Omental fat pad (tissue), 4 donors: Measurements from ENCODE around the gene LIPM. TPM values are rescaled to one million over a fixed set of nuclear protein-coding genes. Genes with fewer than 3 reads are reported as not detected.

ENCODE experiments used
- ATAC-seq: fragments of 150-250 bp; one replicate; pipeline ENCODE4 v1.9.1; 2016; ENCODE audit warnings: mild to moderate bottlenecking, moderate library complexity; ENCODE audit not compliant: low FRiP score
- DNase-seq: peaks from one replicate; pipeline ENCODE4 v3.0.0-alpha.2; 2019; ENCODE audit warnings: low spot score
- total RNA-seq, 4 donors: library from RNA; depleted of rRNA; stranded (reverse); fragments of >200 nt; gene quantifications; one replicate each; pipeline ENCODE4 v1.1.0, GENCODE V29; 2016
- TF ChIP-seq, protein P1 (sequence below), 3 donors: fragments of 450-650 bp; IDR thresholded peaks; one replicate each; pipeline ENCODE4 v1.5.1; 2016 to 2017; ENCODE audit warnings: antibody characterized with exemption in 3 of 3, mild to moderate bottlenecking in 3 of 3, moderate library complexity in 2 of 3

The LIPM gene
- total RNA-seq, 4 donors from 2014 or later, result not detected

DNA sequence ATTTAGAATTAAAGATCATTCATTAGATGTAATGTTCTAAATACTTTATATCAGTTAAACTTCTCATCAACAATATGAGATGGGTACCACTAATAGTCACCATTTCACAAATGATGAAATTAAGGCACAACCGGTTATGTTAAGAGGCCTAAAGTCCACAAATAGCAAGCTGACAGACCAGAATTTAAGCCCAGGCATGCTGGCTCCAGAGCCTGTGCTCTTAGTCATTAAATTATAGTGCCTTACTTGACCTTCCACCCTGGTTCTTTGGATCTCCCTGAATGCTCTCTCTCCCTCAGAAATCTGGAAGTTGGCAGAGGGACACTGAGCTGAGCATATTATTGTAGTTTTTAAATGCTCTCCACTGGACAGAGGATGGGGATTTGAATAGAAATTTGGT is 39.1 kb upstream of the LIPM start:
- ATAC-seq (no peak), DNase-seq (no peak)
- TF ChIP-seq, protein P1, sequence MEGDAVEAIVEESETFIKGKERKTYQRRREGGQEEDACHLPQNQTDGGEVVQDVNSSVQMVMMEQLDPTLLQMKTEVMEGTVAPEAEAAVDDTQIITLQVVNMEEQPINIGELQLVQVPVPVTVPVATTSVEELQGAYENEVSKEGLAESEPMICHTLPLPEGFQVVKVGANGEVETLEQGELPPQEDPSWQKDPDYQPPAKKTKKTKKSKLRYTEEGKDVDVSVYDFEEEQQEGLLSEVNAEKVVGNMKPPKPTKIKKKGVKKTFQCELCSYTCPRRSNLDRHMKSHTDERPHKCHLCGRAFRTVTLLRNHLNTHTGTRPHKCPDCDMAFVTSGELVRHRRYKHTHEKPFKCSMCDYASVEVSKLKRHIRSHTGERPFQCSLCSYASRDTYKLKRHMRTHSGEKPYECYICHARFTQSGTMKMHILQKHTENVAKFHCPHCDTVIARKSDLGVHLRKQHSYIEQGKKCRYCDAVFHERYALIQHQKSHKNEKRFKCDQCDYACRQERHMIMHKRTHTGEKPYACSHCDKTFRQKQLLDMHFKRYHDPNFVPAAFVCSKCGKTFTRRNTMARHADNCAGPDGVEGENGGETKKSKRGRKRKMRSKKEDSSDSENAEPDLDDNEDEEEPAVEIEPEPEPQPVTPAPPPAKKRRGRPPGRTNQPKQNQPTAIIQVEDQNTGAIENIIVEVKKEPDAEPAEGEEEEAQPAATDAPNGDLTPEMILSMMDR (IDR thresholded peaks at IDR 0.05), result no peak

DNA sequence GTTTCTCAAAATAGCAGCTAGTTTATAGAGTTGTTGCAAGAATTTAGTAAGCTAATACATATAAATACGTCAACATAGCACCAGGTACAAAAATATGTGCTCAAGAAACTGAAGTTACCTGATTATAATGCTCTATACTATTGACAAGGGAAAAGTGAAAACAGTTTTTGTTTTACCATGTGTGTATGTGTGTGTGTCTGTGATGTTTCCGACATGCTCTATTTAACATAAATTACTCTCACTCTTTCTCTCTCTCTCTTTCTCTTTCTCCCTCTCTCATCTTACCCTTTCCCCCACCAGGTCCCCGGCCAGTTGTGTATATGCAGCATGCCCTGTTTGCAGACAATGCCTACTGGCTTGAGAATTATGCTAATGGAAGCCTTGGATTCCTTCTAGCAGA is 38.4 kb upstream of the LIPM start:
- DNase-seq (no peak), ATAC-seq (no peak)
- TF ChIP-seq, protein P1 (IDR thresholded peaks at IDR 0.05), result no peak

- DNase-seq, result no peak
- TF ChIP-seq, protein P1 (IDR thresholded peaks at IDR 0.05), result no peak
- no peak for ATAC-seq
Measured at GRCh38 chr10:88765816-88766215, 36.7 kb upstream of the LIPM start.

GRCh38 chr10:88769384-88769783 is 33.1 kb upstream of the LIPM start:
- TF ChIP-seq, protein P1 (IDR thresholded peaks at IDR 0.05), result no peak
- DNase-seq (no peak), ATAC-seq (no peak)

- ATAC-seq (no peak), DNase-seq (no peak)
- TF ChIP-seq, protein P1 (IDR thresholded peaks at IDR 0.05), result no peak
Measured at GRCh38 chr10:88781206-88781605, 21.3 kb upstream of the LIPM start.

DNA sequence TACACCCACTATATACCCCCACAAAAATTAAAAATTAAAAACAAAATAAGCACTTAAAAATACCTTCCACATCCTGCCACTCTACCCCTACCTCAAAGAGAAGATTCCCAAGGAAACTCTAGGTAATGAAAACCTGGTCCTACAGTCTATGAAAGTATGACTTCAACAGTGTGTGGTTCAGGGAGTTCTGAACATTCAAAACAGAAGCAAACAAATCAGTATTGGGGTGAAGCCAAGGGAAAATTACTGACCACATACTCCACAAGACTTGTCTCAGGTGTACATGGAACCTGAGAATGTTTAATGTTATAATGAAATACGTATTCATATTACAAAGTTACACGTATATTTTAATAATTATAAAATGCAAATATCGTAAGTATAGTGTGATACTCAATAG is 20.3 kb upstream of the LIPM start:
- DNase-seq (no peak), ATAC-seq (no peak)
- TF ChIP-seq, protein P1 (IDR thresholded peaks at IDR 0.05), result no peak

DNA sequence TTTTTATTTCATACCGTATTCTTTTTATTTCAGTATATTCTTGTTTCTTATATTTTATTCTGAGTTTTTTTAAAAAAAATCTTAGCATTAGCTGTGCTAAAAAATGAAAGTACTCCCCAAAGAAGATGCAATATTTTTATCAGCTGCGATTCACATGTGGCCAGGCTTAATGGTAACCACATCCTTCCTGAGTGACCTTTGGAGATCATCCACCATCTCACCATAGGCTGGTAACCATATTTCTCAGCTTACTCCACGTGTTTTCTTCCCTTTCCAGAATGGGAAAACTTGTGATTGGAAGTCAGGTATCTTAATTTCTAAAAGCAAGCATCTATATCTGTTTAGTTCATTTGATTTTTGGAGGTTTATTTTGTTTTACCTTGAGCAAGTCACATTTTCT is 18.8 kb upstream of the LIPM start:
- TF ChIP-seq, protein P1 (IDR thresholded peaks at IDR 0.05), result no peak
- DNase-seq, result no peak
- no peak for ATAC-seq
